ENCODE results near the gene EXOSC1. TPM values are rescaled to one million over a fixed set of nuclear protein-coding genes. Genes with fewer than 3 reads are reported as not detected.

The EXOSC1 gene
- total and polyA plus RNA-seq, 2 of the 13 experiments (the other 11 are each of a cell fraction or from before 2014, with no cell fraction given), result 36.3 to 39.9 TPM

- peak; percentile 46; the same call in 1 of the 2 replicates for TF ChIP-seq UBTF (CRISPR knock-in tag; IDR thresholded peaks at IDR 0.05)
- TF ChIP-seq ZMYM3 (CRISPR knock-in tag; IDR thresholded peaks at IDR 0.05), result peak; percentile 94
- TF ChIP-seq KLF12 (CRISPR knock-in tag; IDR thresholded peaks at IDR 0.05; ENCODE audit: borderline replicate concordance), result no peak
- TF ChIP-seq RXRA (CRISPR knock-in tag; IDR thresholded peaks at IDR 0.05), result peak; percentile 28
- TF ChIP-seq ZNF770 (CRISPR knock-in tag; IDR thresholded peaks at IDR 0.05), result peak; percentile 76; the same call in 1 of the 2 replicates
- TF ChIP-seq ZNF609 (CRISPR knock-in tag; IDR thresholded peaks at IDR 0.05; ENCODE audit: borderline replicate concordance), result peak; percentile 58; the same call in 1 of the 2 replicates
- TF ChIP-seq ZNF710 (CRISPR knock-in tag; IDR thresholded peaks at IDR 0.05; ENCODE audit: borderline replicate concordance), result peak; percentile 71; the same call in 1 of the 2 replicates
- no peak for TF ChIP-seq ZNF558 (CRISPR knock-in tag; IDR thresholded peaks at IDR 0.05; ENCODE audit: borderline replicate concordance)
- TF ChIP-seq ZNF580 (CRISPR knock-in tag; IDR thresholded peaks at IDR 0.05; ENCODE audit: borderline replicate concordance, low read depth), result 0 out of 2 replicates have a peak, but pooled peaks have one; percentile 63
- TF ChIP-seq DZIP1 (CRISPR knock-in tag; IDR thresholded peaks at IDR 0.05), result 0 out of 2 replicates have a peak, but pooled peaks have one; percentile 42
- TF ChIP-seq ZNF629 (CRISPR knock-in tag; conservative IDR thresholded peaks at IDR 0.05), result peak; percentile 98
- TF ChIP-seq KDM4B (CRISPR knock-in tag; IDR thresholded peaks at IDR 0.05), result no peak
- TF ChIP-seq MED1 (CRISPR knock-in tag; IDR thresholded peaks at IDR 0.05), result peak; percentile 67
These were observed 37.3 kb downstream of the EXOSC1 start (continued) for GRCh38 chr10:97408496-97408992.

Data from HepG2 (cell line).